ENCODE data around the gene UGP2. TPM values are rescaled to one million over a fixed set of nuclear protein-coding genes. Genes with fewer than 3 reads are reported as not detected.
A peak's percentile ranks its signal among the peaks of the same experiment; 100 is the strongest.

Gene UGP2
- polyA plus RNA-seq, 3 donors: 22.3 to 71.8 (median 49.9) TPM

DNA sequence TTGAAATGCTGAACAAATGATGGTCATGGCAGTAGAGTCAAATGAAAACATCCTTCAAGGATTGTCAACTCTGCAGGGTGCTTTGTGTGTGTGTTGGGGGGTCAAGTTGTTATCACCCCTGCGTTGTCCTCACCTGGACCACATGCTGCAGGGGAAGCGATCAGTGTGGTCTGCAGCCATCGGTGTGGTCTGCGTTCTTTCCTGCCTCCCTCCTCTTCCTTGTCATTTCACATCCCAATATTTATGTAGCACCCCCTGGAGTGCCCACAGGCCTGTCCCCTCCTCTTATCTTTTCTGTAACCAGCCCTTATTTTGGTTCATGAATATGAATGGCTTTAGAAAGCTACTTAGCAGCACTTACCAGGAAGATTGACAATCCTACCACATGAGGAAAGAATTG, 38.9 kb downstream of the UGP2 start:
- peaks cover 50 to 88% of the 10 kb centered on the region in 2 donors for H3K36me3 ChIP-seq (replicated peaks in 1 of 2; ENCODE audit: control insufficient read depth in 1 of 2, insufficient read depth in 2 of 2, low read length in 2 of 2)
- H3K9me3 ChIP-seq (replicated peaks in 1 of 2; ENCODE audit: control insufficient read depth in 1 of 2, insufficient read depth in 1 of 2, low read length in 2 of 2): no peaks in the 10 kb centered on the region
- H3K9me3 Mint-ChIP-seq: no peaks in the 10 kb centered on the region
- H3K36me3 Mint-ChIP-seq: peaks cover 61 to 64% of the 10 kb centered on the region in 2 donors
- peaks cover 26% of the 10 kb centered on the region for H4K20me1 ChIP-seq (ENCODE audit: insufficient read depth, low read length)
- no peak overlapping the region for H3K4me3 ChIP-seq (replicated peaks in 1 of 3; ENCODE audit: low read depth in 2 of 3, low read length in 3 of 3)
- H3K4me3 Mint-ChIP-seq: no peak overlapping the region
- no peak for DNase-seq
- no peaks in the 10 kb centered on the region for H3K27me3 ChIP-seq (ENCODE audit: control insufficient read depth in 2 of 2, insufficient read depth in 2 of 2, low read length in 2 of 2)
- intact Hi-C loops (cut with micrococcal nuclease): no loop called here
- WGBS (ENCODE audit: insufficient coverage): no CpG with 5 or more reads among the region's 4 CpGs
- H3K4me1 Mint-ChIP-seq: no peaks in the 10 kb centered on the region
- no peak overlapping the region for H2AFZ ChIP-seq (ENCODE audit: insufficient read depth, low read depth, low read length, poor library complexity, severe bottlenecking)
- TF ChIP-seq, protein P1, sequence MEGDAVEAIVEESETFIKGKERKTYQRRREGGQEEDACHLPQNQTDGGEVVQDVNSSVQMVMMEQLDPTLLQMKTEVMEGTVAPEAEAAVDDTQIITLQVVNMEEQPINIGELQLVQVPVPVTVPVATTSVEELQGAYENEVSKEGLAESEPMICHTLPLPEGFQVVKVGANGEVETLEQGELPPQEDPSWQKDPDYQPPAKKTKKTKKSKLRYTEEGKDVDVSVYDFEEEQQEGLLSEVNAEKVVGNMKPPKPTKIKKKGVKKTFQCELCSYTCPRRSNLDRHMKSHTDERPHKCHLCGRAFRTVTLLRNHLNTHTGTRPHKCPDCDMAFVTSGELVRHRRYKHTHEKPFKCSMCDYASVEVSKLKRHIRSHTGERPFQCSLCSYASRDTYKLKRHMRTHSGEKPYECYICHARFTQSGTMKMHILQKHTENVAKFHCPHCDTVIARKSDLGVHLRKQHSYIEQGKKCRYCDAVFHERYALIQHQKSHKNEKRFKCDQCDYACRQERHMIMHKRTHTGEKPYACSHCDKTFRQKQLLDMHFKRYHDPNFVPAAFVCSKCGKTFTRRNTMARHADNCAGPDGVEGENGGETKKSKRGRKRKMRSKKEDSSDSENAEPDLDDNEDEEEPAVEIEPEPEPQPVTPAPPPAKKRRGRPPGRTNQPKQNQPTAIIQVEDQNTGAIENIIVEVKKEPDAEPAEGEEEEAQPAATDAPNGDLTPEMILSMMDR (IDR thresholded peaks at IDR 0.05): no peak
- H3K27ac Mint-ChIP-seq: peak overlapping the region in 2 of 7 donors; percentile 31 to 51
- no peaks in the 10 kb centered on the region for H3K27me3 Mint-ChIP-seq (ENCODE audit: low read depth in 3 of 3)
- peaks cover 28% of the 10 kb centered on the region for H3K79me2 ChIP-seq (ENCODE audit: insufficient read depth, low read length)
- H3K9ac ChIP-seq (ENCODE audit: insufficient read depth, low read length, poor library complexity, severe bottlenecking): no peak overlapping the region
- H3K4me1 ChIP-seq (ENCODE audit: control insufficient read depth in 1 of 2, insufficient read depth in 2 of 2, low read length in 2 of 2): no peaks in the 10 kb centered on the region
- H3K27ac ChIP-seq (ENCODE audit: low read depth in 1 of 2, low read length in 2 of 2): no peak overlapping the region
- H3K4me2 ChIP-seq (replicated peaks; ENCODE audit: extremely low read depth, low read length, poor library complexity, severe bottlenecking): no peak overlapping the region

DNA sequence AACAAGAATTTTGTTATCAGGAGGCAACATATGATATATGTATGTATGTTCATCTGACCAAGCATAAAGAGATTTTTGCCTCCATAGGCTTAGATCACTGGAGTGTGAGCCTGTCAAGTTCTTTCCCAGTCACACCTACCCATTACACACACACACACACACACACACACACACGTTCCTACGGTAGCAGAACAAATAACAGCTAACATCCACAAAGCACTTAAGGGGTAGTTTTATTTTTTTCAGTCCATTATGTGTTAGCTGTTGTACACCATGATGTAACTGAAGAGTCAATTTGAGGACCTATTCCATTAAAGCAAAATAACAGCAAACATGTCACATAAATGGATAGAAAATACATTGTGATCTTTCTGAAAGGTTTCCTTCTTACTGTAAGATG, 39.5 kb downstream of the UGP2 start:
- Histone ChIP-seq H3K79me2 (ENCODE audit: insufficient read depth, low read length) (peaks cover 22% of the 10 kb centered on the region), H3K9me3 (replicated peaks in 1 of 2; ENCODE audit: control insufficient read depth in 1 of 2, insufficient read depth in 1 of 2, low read length in 2 of 2) (no peaks in the 10 kb centered on the region)

More for the DNA sequence above, 39.5 kb downstream of the UGP2 start:
- H3K36me3 ChIP-seq (replicated peaks in 1 of 2; ENCODE audit: control insufficient read depth in 1 of 2, insufficient read depth in 2 of 2, low read length in 2 of 2): peaks cover 56 to 88% of the 10 kb centered on the region in 2 donors
- TF ChIP-seq, protein P1 (IDR thresholded peaks at IDR 0.05): no peak
- no peak overlapping the region for H2AFZ ChIP-seq (ENCODE audit: insufficient read depth, low read depth, low read length, poor library complexity, severe bottlenecking)
- no peak overlapping the region for H3K4me3 ChIP-seq (replicated peaks in 1 of 3; ENCODE audit: low read depth in 2 of 3, low read length in 3 of 3)
- Mint-ChIP-seq H3K4me3 (no peak overlapping the region), H3K36me3 (peaks cover 60 to 62% of the 10 kb centered on the region in 2 donors), H3K4me1 (no peaks in the 10 kb centered on the region), H3K9me3 (no peaks in the 10 kb centered on the region), H3K27ac (peak overlapping the region in 2 of 7 donors; percentile 6 to 51), H3K27me3 (ENCODE audit: low read depth in 3 of 3) (no peaks in the 10 kb centered on the region)
- H3K9ac ChIP-seq (ENCODE audit: insufficient read depth, low read length, poor library complexity, severe bottlenecking): no peak overlapping the region
- H3K27me3 ChIP-seq (ENCODE audit: control insufficient read depth in 2 of 2, insufficient read depth in 2 of 2, low read length in 2 of 2): no peaks in the 10 kb centered on the region
- no peaks in the 10 kb centered on the region for H3K4me1 ChIP-seq (ENCODE audit: control insufficient read depth in 1 of 2, insufficient read depth in 2 of 2, low read length in 2 of 2)
- intact Hi-C loops (cut with micrococcal nuclease): no loop called here
- H3K27ac ChIP-seq (ENCODE audit: low read depth in 1 of 2, low read length in 2 of 2): no peak overlapping the region
- no peak overlapping the region for H3K4me2 ChIP-seq (replicated peaks; ENCODE audit: extremely low read depth, low read length, poor library complexity, severe bottlenecking)
- H4K20me1 ChIP-seq (ENCODE audit: insufficient read depth, low read length): peaks cover 20% of the 10 kb centered on the region
- no CpG with 5 or more reads among the region's 2 CpGs for WGBS (ENCODE audit: insufficient coverage)
- DNase-seq: no peak
